ENCODE results near the gene RHOV. TPM values are rescaled to one million over a fixed set of nuclear protein-coding genes. Genes with fewer than 3 reads are reported as not detected.

The RHOV gene
- total RNA-seq, 1 donor from 2014 or later: 3.6 TPM

DNA sequence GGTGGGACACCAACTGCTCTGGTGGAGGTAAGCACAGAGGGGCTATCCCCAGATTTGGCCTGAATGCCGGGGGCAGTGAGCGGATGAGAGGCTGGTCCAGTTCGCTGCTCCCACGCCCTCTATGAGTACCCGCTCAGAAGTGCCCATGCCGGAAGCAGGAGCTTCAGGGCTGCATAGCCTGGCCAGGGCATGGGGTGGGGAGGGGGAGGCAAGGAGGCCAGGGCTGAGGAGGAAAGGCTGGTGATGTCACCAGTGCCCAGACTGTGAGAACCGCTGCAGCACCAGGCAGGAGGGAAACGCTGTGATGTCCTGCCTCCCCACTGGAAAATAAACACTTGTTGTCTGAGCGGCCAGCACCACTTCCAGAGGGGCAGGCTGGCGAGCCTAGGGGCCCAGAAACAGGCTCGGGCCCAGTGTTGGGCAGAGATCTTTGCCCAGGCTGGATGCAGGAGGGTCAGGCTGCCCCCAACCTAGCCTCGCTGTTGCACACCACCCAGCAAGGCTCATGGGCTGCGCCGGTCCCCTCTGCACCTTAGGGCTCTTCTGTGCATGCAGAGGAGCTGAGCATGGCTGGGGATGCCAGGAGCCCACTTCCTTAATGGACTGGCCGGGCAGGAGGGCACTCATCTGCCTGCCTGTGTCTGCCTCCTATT, 44.2 kb upstream of the RHOV start:
- no peak for DNase-seq (ENCODE audit: low read depth)
- Histone ChIP-seq H3K4me3 (ENCODE audit: low read depth, low read length) (no peak overlapping the region), H3K27me3 (ENCODE audit: control insufficient read depth, insufficient read depth, low read length) (peaks cover 8% of the 10 kb centered on the region)

DNA sequence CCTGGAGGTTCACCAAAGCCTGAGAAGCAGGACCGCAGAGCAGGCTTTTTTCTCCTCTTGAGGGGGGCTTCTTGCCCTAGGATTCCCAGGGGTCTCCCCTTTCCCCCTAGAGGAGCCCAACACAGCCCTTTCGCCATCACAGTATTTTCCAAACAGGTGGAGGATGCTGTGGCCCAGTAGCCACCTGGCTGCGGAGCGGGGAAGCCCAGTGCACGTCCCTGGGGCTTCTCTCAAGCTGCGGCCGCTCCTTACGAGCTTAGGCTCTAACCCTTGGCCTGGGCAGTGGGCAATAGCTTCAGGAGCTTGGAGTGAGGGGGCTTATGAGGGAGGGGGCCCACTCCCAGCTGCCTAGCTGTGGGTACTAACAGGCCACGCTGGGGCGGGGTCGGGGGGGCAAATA, 43.6 kb upstream of the RHOV start:
- peaks cover 4% of the 10 kb centered on the region for H3K27me3 ChIP-seq (ENCODE audit: control insufficient read depth, insufficient read depth, low read length)
- DNase-seq (ENCODE audit: low read depth): no peak
- H3K4me3 ChIP-seq (ENCODE audit: low read depth, low read length): no peak overlapping the region
- TF ChIP-seq, protein P1, sequence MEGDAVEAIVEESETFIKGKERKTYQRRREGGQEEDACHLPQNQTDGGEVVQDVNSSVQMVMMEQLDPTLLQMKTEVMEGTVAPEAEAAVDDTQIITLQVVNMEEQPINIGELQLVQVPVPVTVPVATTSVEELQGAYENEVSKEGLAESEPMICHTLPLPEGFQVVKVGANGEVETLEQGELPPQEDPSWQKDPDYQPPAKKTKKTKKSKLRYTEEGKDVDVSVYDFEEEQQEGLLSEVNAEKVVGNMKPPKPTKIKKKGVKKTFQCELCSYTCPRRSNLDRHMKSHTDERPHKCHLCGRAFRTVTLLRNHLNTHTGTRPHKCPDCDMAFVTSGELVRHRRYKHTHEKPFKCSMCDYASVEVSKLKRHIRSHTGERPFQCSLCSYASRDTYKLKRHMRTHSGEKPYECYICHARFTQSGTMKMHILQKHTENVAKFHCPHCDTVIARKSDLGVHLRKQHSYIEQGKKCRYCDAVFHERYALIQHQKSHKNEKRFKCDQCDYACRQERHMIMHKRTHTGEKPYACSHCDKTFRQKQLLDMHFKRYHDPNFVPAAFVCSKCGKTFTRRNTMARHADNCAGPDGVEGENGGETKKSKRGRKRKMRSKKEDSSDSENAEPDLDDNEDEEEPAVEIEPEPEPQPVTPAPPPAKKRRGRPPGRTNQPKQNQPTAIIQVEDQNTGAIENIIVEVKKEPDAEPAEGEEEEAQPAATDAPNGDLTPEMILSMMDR (IDR thresholded peaks at IDR 0.05; ENCODE audit: insufficient read depth, low read length, poor library complexity, severe bottlenecking): no peak
- H3K36me3 ChIP-seq (ENCODE audit: control insufficient read depth, insufficient read depth, low read length): no peaks in the 10 kb centered on the region

More for the DNA sequence above, 44.2 kb upstream of the RHOV start:
- TF ChIP-seq, protein P1 (IDR thresholded peaks at IDR 0.05; ENCODE audit: insufficient read depth, low read length, poor library complexity, severe bottlenecking): no peak
- H3K36me3 ChIP-seq (ENCODE audit: control insufficient read depth, insufficient read depth, low read length): no peaks in the 10 kb centered on the region

DNA sequence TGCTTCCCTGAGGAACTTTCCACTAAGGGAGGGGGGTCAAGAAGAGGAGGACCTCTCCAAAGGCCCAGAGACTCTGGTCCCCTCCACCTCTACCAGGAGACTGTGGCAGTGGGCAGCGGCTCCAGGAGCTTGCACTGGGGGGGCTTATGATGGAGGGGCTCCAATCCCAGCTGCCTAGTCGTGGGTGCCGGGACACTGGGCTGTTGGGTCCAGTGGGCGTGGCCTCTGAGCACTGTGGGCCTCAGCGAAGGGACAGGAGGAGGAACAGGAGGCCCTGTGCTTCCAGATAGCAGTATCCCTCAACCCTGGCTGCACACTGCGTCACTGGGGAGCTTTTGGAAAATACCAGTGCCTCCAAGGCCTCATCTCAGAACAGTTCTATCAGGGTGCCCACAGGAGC, 41.6 kb upstream of the RHOV start:
- Histone ChIP-seq H3K27me3 (ENCODE audit: control insufficient read depth, insufficient read depth, low read length) (peaks cover 4% of the 10 kb centered on the region), H3K36me3 (ENCODE audit: control insufficient read depth, insufficient read depth, low read length) (no peaks in the 10 kb centered on the region), H3K4me3 (ENCODE audit: low read depth, low read length) (no peak overlapping the region)
- TF ChIP-seq, protein P1 (IDR thresholded peaks at IDR 0.05; ENCODE audit: insufficient read depth, low read length, poor library complexity, severe bottlenecking): no peak
- DNase-seq (ENCODE audit: low read depth): no peak

DNA sequence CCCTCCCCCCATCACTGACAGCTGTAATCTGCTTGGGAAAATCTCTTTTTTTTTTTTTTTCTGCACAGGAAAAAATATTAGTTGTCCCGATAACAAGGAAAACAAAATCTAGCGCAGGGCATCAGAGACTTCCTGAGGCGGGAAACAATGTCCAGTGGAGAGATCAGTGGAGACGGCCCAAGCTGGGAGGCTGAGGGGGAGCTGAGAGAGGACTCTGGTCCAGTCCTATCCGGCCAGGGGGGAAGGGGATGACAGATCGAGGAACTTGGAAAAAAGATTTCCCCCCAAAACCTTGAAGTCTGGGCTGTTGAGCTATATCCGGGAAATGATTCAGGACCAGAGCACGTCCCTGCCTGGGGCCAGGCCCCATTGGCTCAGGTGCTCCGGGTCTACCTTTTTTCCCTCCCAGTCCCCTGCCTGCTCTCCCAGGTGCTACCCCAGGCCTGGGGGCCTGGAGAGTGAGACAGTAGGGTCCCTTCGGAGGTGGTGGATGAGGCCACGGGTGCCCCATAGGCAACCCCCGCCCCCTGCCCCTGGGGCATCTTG, 41.2 kb upstream of the RHOV start:
- Histone ChIP-seq H3K4me3 (ENCODE audit: low read depth, low read length) (no peak overlapping the region), H3K36me3 (ENCODE audit: control insufficient read depth, insufficient read depth, low read length) (no peaks in the 10 kb centered on the region), H3K27me3 (ENCODE audit: control insufficient read depth, insufficient read depth, low read length) (peaks cover 4% of the 10 kb centered on the region)
- DNase-seq (ENCODE audit: low read depth): no peak
- TF ChIP-seq, protein P1 (IDR thresholded peaks at IDR 0.05; ENCODE audit: insufficient read depth, low read length, poor library complexity, severe bottlenecking): no peak

DNA sequence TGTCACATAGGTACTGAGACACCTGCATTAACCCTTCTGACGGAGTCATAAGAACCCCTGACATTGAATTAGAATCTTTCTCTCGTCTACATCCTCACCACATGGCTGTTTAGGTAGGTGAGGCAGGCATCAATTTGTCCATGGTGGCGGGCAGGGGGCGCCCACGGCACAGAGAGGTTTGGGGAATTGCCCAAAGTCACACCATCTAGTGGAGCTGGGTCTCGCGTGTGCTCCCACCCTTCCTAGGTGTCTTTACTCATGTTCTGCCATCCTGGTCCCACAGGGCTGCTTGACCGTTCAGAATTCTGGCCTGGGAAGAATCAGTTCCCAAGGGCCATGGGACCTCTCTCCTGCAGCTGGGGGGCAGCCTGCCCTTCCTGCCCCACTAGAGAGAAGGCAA, 40.5 kb upstream of the RHOV start:
- no peak overlapping the region for H3K4me3 ChIP-seq (ENCODE audit: low read depth, low read length)
- no peak for DNase-seq (ENCODE audit: low read depth)
- H3K27me3 ChIP-seq (ENCODE audit: control insufficient read depth, insufficient read depth, low read length): peaks cover 4% of the 10 kb centered on the region
- no peaks in the 10 kb centered on the region for H3K36me3 ChIP-seq (ENCODE audit: control insufficient read depth, insufficient read depth, low read length)
- TF ChIP-seq, protein P1 (IDR thresholded peaks at IDR 0.05; ENCODE audit: insufficient read depth, low read length, poor library complexity, severe bottlenecking): no peak

DNA sequence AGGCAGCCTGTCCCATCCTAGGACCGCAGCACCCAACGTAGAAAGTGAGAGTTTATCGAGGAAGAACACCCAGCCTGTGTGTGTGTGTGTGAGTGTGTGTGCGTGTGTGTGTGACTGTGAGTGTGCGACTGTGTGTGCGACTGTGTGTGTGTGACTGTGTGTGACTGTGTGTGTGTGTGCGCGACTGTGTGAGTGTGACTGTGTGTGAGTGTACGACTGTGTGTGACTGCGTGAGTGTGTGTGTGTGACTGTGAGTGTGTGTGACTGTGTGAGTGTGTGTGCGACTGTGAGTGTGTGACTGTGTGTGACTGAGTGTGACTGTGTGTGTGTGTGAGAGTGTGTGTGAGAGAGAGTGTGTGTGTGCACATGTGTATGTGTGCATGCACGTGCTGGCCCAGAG, 40.0 kb upstream of the RHOV start:
- TF ChIP-seq, protein P1 (IDR thresholded peaks at IDR 0.05; ENCODE audit: insufficient read depth, low read length, poor library complexity, severe bottlenecking): no peak
- H3K4me3 ChIP-seq (ENCODE audit: low read depth, low read length): no peak overlapping the region

More for the DNA sequence above, 40.0 kb upstream of the RHOV start:
- DNase-seq (ENCODE audit: low read depth): no peak
- H3K27me3 ChIP-seq (ENCODE audit: control insufficient read depth, insufficient read depth, low read length): peaks cover 4% of the 10 kb centered on the region
- no peaks in the 10 kb centered on the region for H3K36me3 ChIP-seq (ENCODE audit: control insufficient read depth, insufficient read depth, low read length)

Data from kidney epithelial cell (primary cell).